GM04504 (cell line): ENCODE results near the gene SLC29A1.

Source experiments
- DNase-seq: peaks from one replicate; pipeline ENCODE4 v3.0.0-alpha.2; 2012; ENCODE audit warnings: low read depth

The SLC29A1 gene

DNA sequence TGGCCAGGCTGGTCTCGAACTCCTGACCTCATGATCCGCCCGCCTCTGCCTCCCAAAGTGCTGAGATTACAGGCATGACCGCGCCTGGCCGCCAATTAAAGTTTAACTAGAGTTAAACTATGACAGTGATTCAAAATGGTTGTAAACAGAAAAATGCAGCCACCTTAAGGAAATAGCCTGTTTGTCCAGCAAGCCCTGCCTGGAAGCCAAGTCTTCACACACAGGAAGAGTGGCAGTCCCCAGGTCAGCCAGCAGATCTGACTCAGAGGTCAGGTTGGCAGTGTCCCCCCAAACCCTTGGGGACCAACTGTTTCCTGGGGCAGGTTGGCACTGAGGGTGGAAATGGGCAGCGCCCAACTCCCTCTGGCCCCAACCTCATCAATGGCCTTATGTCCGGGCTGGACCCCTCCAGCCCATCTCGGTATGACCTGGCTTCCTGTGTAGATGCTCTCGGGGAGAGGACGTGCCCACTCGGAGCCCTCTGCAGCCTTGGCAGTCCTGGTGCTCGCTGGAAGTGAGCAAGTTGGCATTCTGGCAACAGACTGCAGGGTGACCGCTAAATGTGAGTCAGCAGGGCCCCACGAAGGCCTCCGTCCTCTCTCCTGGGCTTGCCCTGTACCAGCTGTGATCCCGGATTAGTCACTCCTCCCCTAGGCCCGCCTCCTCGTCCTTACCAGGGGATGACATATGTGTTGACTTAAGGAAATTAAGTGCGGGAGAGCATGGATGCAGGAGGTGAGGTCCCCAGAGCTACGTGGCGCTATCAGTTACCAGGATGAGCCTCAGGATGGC, 13.8 kb downstream of the SLC29A1 start:
- DNase-seq, result peak; percentile 93

- peak; percentile 46 for DNase-seq
These were observed 14.5 kb downstream of the SLC29A1 start for GRCh38 chr6:44237813-44238433.

GRCh38 chr6:44238687-44239350, 15.4 kb downstream of the SLC29A1 start:
- DNase-seq, result no peak

DNA sequence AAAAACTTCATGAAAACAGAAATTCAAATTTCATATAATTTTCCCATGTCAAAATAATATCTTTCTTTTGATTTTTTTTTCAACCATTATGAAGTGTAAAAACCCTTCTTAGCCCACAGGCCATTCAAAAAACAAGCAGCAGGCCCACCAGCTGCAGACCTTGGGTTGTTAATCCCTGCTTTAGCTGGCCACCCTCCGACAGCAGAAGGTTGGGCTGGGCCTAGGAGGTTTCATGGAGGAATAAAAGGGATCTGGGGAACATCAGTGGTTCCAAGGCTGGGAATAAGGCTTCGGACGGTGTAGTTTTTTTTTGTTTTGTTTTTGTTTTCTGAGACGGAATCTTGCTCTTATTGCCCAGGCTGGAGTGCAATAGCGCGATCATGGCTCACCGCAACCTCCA, 19.9 kb downstream of the SLC29A1 start:
- DNase-seq, result no peak

DNA sequence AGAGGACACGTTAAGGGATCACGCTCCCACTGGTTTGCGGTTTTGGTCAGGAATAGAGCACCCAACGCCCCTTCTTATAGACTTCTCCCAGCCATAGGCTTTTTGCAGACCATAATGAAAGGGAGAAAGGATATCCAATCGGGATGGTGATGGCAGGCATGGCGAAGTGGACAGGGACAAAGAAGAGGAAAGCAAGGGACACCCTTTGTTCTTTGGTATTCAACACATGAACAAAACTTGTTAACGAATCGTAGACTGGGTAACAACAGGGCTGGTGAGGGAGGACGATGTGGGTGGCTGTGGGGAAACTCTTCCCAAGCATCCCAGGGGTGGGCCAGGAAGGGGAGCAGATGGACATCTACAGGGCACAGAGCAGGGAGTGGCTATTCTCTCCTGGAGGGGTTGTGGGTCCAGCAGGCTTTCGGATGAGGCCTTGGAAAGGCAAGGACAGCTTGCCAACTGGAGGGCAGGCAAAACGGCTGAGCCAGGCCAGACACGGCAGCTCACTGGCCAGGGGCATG, 22.1 kb downstream of the SLC29A1 start:
- no peak for DNase-seq

GRCh38 chr6:44245912-44246662, 22.7 kb downstream of the SLC29A1 start:
- DNase-seq, result peak; percentile 59

GRCh38 chr6:44246663-44247337, 23.4 kb downstream of the SLC29A1 start, which contains the start of gene HSP90AB1:
TSS of gene HSP90AB1 (plus strand) at chr6:44247101. CDS start at chr6:44248630, 1,529 bp downstream.
- DNase-seq, result peak; percentile 92

DNA sequence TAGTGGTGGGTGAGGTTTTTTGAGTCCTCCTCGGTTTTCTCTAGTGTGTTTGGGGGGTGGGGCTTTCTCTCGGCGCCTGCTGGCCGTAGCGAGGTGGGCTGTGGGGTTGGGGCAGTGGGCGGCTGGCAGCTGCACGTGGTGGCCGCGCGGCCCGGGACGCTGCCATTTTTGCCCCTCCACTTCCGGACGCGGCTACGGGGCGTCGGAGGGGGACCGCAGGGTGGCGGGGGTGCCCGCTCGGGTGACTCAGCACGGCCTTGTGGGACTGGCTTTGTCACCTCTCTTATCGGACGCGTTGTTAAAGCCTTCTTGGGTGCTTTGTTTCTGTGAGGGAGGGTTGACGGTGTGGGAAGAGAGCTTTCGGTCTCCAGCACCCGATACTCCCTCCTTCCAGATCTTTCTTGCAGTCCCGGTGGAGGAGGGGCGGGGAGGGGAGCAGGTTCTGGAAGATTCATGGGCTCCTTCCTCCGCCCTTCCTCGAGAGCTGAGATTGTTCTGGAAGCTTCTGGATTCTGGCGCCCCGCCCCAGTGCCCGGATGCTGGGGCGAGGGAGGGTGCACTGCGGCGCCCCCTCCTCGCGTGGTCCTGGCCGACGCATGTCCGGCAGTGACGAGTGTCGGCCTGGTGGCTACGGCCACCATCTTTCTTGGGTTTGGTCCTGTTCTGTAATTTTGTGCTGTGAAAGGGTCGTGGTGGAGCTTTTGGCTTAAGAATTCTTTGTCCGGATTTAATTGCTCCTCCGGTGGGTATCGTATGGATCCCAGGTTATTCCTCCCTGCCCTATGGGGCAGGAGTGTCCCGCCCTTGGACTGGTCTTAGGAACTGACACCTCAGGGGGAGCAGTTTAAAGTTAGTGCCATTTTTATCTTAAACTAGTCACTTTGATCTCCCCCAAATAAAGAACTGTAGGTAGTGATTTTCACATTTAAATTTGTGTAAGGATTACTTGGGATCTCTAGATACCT, 24.2 kb downstream of the SLC29A1 start:
- DNase-seq, result no peak

- no peak for DNase-seq
These were observed 25.2 kb downstream of the SLC29A1 start for GRCh38 chr6:44248579-44248978.

DNA sequence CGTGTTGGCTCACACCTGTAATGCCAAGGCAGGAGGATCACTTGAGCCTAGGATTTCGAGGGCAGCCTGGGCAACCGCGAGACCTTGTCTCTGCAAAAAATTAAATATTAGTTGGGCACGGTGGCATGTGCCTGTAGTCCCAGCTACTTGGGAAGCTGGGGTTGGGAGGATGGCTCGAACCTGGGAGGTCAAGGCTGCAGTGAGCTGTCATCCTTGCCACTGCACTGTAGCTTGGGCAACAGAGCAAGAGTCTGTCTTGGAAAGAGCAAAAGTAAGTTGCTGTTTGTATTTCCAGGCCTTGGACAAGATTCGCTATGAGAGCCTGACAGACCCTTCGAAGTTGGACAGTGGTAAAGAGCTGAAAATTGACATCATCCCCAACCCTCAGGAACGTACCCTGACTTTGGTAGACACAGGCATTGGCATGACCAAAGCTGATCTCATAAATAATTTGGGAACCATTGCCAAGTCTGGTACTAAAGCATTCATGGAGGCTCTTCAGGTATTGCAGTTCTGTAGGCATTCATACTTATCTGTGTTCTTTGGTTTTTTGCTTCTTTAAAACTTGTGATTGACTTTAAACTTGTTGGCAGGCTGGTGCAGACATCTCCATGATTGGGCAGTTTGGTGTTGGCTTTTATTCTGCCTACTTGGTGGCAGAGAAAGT, 25.8 kb downstream of the SLC29A1 start:
- DNase-seq, result no peak

GRCh38 chr6:44250067-44250717, 26.8 kb downstream of the SLC29A1 start:
- no peak for DNase-seq

DNA sequence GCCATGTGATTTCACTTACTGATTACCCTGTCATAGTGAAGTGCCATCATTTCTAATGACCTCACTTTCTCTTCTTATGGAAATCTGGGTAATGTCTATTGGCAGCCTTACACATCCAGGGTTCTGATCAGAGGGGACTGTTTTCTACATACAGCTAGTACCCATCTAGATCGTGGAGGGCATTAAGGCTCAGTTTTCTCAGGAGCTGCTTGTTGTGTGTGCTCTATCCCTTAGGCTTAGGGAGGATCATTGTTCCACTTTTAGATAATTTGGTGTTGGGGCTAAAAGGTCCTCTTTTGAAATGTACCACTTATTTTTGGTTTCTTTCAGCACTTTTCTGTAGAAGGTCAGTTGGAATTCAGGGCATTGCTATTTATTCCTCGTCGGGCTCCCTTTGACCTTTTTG, 27.3 kb downstream of the SLC29A1 start:
- no peak for DNase-seq

- DNase-seq, result no peak
These were observed 28.5 kb downstream of the SLC29A1 start for GRCh38 chr6:44251576-44252524.

DNA sequence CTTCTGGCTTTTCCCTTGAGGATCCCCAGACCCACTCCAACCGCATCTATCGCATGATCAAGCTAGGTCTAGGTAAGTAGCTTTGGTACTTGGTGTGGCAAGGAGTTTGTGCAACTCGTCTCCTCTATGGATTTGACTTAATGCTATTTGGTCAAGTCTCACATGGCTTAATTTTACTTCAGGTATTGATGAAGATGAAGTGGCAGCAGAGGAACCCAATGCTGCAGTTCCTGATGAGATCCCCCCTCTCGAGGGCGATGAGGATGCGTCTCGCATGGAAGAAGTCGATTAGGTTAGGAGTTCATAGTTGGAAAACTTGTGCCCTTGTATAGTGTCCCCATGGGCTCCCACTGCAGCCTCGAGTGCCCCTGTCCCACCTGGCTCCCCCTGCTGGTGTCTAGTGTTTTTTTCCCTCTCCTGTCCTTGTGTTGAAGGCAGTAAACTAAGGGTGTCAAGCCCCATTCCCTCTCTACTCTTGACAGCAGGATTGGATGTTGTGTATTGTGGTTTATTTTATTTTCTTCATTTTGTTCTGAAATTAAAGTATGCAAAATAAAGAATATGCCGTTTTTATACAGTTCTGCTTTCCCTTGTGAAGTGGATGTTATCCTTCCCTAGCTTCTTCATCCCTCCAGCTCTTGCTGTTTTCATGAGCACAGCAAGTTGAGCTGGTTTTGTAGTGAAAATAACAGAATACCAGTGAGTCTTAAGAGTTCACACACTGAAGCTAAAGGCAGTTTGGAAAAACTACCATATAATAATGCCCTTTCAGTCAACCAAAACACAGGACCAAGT, 30.1 kb downstream of the SLC29A1 start:
- no peak for DNase-seq

DNA sequence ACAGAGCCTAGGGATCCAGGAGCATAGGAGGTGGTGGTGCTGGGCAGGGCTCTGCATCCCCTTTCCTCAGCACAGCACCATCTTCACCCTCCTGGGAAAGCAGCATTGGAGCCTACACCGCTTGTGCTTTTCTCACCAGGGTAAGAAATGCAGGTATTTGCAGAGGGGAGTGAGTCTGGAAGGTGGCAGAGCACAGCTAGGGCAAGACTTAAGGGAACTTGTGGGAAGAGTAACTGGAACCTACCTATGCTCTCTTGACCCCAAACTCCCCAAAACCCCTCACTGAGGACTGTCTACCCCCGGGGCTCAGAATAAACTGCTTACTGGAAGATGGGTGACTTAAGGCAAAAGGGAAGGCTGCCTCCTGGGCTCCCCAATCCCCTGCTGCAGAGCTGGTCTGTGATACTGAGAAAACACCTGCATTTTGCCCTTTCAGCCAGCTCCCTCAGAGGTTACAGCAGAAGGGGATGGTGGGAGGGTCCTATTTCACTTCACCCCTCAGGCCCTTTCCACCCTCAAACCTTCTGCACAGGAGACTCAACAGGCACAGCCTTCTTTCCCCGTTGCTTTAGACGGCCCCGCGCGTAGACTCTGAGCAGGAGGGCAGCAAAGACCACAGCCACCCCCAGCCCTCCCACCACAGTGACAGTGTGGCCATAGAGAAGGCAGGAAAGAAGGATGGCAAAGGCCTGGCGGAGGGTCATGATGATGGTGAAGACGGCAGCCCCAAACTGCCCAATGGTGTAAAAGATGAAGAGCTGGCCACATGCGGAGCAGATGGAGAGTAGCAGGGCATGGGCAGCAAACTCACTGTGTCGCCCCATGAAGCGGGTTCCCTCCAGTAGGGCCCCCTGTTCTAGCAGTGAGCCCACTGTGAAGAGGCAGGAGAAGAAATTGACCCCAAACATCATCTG, 31.1 kb downstream of the SLC29A1 start:
- no peak for DNase-seq
